Measurements from ENCODE around the gene ALKBH4.

DNA sequence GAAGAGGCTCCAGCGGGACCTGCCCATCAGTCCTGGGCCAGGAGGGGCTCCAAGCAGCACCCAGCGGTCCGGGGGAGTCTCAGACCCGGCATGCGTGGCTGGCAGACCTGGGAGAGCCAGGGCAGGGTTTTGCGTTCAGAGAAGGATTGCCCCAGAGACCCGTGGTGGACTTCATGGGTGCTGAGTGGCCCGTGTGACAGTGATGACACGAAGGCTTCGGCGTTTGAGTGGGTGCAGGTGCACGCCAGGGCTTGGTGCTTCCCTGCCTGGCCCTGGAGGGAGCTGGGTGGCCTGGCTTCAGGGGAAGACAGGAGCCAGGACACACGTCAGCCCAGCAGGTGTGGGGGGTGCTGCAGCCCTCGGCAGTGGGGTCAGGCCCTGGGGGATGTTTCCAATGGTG, 17.4 kb downstream of the ALKBH4 start:
- TF ChIP-seq, protein P1, sequence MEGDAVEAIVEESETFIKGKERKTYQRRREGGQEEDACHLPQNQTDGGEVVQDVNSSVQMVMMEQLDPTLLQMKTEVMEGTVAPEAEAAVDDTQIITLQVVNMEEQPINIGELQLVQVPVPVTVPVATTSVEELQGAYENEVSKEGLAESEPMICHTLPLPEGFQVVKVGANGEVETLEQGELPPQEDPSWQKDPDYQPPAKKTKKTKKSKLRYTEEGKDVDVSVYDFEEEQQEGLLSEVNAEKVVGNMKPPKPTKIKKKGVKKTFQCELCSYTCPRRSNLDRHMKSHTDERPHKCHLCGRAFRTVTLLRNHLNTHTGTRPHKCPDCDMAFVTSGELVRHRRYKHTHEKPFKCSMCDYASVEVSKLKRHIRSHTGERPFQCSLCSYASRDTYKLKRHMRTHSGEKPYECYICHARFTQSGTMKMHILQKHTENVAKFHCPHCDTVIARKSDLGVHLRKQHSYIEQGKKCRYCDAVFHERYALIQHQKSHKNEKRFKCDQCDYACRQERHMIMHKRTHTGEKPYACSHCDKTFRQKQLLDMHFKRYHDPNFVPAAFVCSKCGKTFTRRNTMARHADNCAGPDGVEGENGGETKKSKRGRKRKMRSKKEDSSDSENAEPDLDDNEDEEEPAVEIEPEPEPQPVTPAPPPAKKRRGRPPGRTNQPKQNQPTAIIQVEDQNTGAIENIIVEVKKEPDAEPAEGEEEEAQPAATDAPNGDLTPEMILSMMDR (IDR thresholded peaks at IDR 0.05; ENCODE audit: borderline replicate concordance, extremely low read depth, low read length, poor library complexity, severe bottlenecking) = no peak
- no peak for TF ChIP-seq EZH2 (IDR thresholded peaks at IDR 0.05; ENCODE audit: borderline replicate concordance, low read depth, low read length, severe bottlenecking)

All from DND-41 (cell line).